Type B pancreatic cell (in vitro differentiated cells): ENCODE data around the gene CLRN3. TPM values are rescaled to one million over a fixed set of nuclear protein-coding genes. Genes with fewer than 3 reads are reported as not detected.
A peak's percentile ranks its signal among the peaks of the same experiment; 100 is the strongest.

Experiments used
- DNase-seq: peaks from one replicate; pipeline ENCODE4 v3.0.0; 2021; ENCODE audit warnings: mixed read lengths; ENCODE audit not compliant: unreplicated experiment; ENCODE audit errors: extremely low spot score
- H3K27ac Mint-ChIP-seq: 2 replicates; pipeline ENCODE4 v1.8.0; 2021; ENCODE audit warnings: mild to moderate bottlenecking, mixed read lengths
- H3K27me3 Mint-ChIP-seq: 2 replicates; pipeline ENCODE4 v1.8.0; 2021; ENCODE audit warnings: mixed read lengths
- H3K36me3 Mint-ChIP-seq: 2 replicates; pipeline ENCODE4 v1.8.0; 2021; ENCODE audit warnings: mixed read lengths
- H3K4me1 Mint-ChIP-seq: one replicate; pipeline ENCODE4 v1.8.0; 2021; ENCODE audit warnings: mixed read lengths; ENCODE audit not compliant: unreplicated experiment
- H3K4me3 Mint-ChIP-seq: 2 replicates; pipeline ENCODE4 v1.8.0; 2021; ENCODE audit warnings: mild to moderate bottlenecking, mixed read lengths
- H3K9me3 Mint-ChIP-seq: 2 replicates; pipeline ENCODE4 v1.8.0; 2021; ENCODE audit warnings: mixed read lengths
- CTCF ChIP-seq: fragments of 200-600 bp; sonication (generic); conservative IDR thresholded peaks from 2 replicates; pipeline ENCODE4 v1.5.0; 2021; ENCODE audit warnings: antibody characterized with exemption, mild to moderate bottlenecking
- total RNA-seq: library from RNA; stranded (reverse); gene quantifications from 2 replicates; pipeline ENCODE4 v1.2.1, GENCODE V29; 2021; ENCODE audit warnings: low replicate concordance

CLRN3 gene
- total RNA-seq, 1 donor from 2014 or later: 2.2 TPM

- Mint-ChIP-seq H3K27me3 (peaks cover 35% of the 10 kb centered on the region), H3K9me3 (no peaks in the 10 kb centered on the region), H3K4me3 (no peak overlapping the region), H3K4me1 (peaks cover 6% of the 10 kb centered on the region), H3K36me3 (no peaks in the 10 kb centered on the region), H3K27ac (no peak overlapping the region)
- DNase-seq: no peak
- TF ChIP-seq CTCF: no peak
Observed at GRCh38 chr10:127852456-127852855, 40.3 kb downstream of the CLRN3 start.

- Mint-ChIP-seq H3K4me1 (peaks cover 6% of the 10 kb centered on the region), H3K36me3 (no peaks in the 10 kb centered on the region), H3K4me3 (no peak overlapping the region), H3K27me3 (peaks cover 35% of the 10 kb centered on the region), H3K27ac (no peak overlapping the region), H3K9me3 (no peaks in the 10 kb centered on the region)
- no peak for DNase-seq
- no peak for TF ChIP-seq CTCF
Observed at GRCh38 chr10:127851661-127852194, 41.0 kb downstream of the CLRN3 start.

GRCh38 chr10:127850944-127851343, 41.8 kb downstream of the CLRN3 start:
- peaks cover 42% of the 10 kb centered on the region for H3K27me3 Mint-ChIP-seq
- H3K4me3 Mint-ChIP-seq: no peak overlapping the region
- no peaks in the 10 kb centered on the region for H3K36me3 Mint-ChIP-seq
- H3K4me1 Mint-ChIP-seq: peaks cover 6% of the 10 kb centered on the region
- no peak for DNase-seq
- H3K27ac Mint-ChIP-seq: peak overlapping the region; percentile 39
- no peak for TF ChIP-seq CTCF
- no peaks in the 10 kb centered on the region for H3K9me3 Mint-ChIP-seq

GRCh38 chr10:127849921-127850320, 42.8 kb downstream of the CLRN3 start:
- Mint-ChIP-seq H3K4me1 (peaks cover 6% of the 10 kb centered on the region), H3K9me3 (no peaks in the 10 kb centered on the region), H3K27ac (no peak overlapping the region), H3K4me3 (no peak overlapping the region), H3K36me3 (no peaks in the 10 kb centered on the region), H3K27me3 (peaks cover 49% of the 10 kb centered on the region)
- TF ChIP-seq CTCF: no peak
- DNase-seq: no peak

GRCh38 chr10:127849224-127849623, 43.5 kb downstream of the CLRN3 start:
- TF ChIP-seq CTCF: no peak
- H3K36me3 Mint-ChIP-seq: no peaks in the 10 kb centered on the region
- H3K27ac Mint-ChIP-seq: no peak overlapping the region
- H3K4me1 Mint-ChIP-seq: peaks cover 6% of the 10 kb centered on the region
- H3K4me3 Mint-ChIP-seq: no peak overlapping the region
- peaks cover 53% of the 10 kb centered on the region for H3K27me3 Mint-ChIP-seq
- H3K9me3 Mint-ChIP-seq: no peaks in the 10 kb centered on the region
- DNase-seq: no peak

GRCh38 chr10:127848226-127848625, 44.5 kb downstream of the CLRN3 start:
- Mint-ChIP-seq H3K4me1 (peaks cover 6% of the 10 kb centered on the region), H3K4me3 (no peak overlapping the region), H3K27ac (no peak overlapping the region), H3K27me3 (peaks cover 57% of the 10 kb centered on the region), H3K36me3 (no peaks in the 10 kb centered on the region), H3K9me3 (no peaks in the 10 kb centered on the region)
- DNase-seq: no peak
- TF ChIP-seq CTCF: no peak
